ENCODE results near the gene VAMP5. TPM values are rescaled to one million over a fixed set of nuclear protein-coding genes. Genes with fewer than 3 reads are reported as not detected.

The VAMP5 gene
- total and polyA plus RNA-seq, 2 donors (not counting 1 experiment from before 2014, with no cell fraction given) = 16.9 to 28.6 TPM

- Mint-ChIP-seq H3K27ac (no peak overlapping the region), H3K9me3 (ENCODE audit: insufficient read depth) (no peaks in the 10 kb centered on the region), H3K4me3 (no peak overlapping the region), H3K4me1 (peaks cover 37% of the 10 kb centered on the region), H3K27me3 (no peaks in the 10 kb centered on the region)
- WGBS (ENCODE audit: insufficient coverage) = 40% methylated on average over 2 of the region's 4 CpGs
- no peaks in the 10 kb centered on the region for H3K9me3 ChIP-seq (ENCODE audit: control extremely low read depth in 1 of 3, control insufficient read depth in 2 of 3, insufficient read depth in 1 of 3, low read length in 2 of 3)
- H3K4me1 ChIP-seq (ENCODE audit: control insufficient read depth in 2 of 2, insufficient read depth in 2 of 2, low read length in 2 of 2) = peaks cover 22 to 34% of the 10 kb centered on the region in 2 donors
- TF ChIP-seq CTCF (IDR thresholded peaks at IDR 0.05) (no peak), EZH2 (IDR thresholded peaks at IDR 0.05; ENCODE audit: borderline replicate concordance, insufficient read depth, low read depth, low read length, poor library complexity, severe bottlenecking) (no peak)
- ATAC-seq (ENCODE audit: low read depth) = no peak
- H4K20me1 ChIP-seq (ENCODE audit: control insufficient read depth, insufficient read depth, low read length, poor library complexity, severe bottlenecking) = no peaks in the 10 kb centered on the region
- no peak for DNase-seq
- POLR2A ChIA-PET = no interaction called here
- intact Hi-C loops (cut with micrococcal nuclease) = no loop called here
- no peaks in the 10 kb centered on the region for H3K27me3 ChIP-seq (replicated peaks in 1 of 4; ENCODE audit: control extremely low read depth in 1 of 4, control insufficient read depth in 3 of 4, insufficient read depth in 4 of 4, low read length in 3 of 4)
- H3K36me3 ChIP-seq (replicated peaks in 1 of 2; ENCODE audit: control extremely low read depth in 1 of 2, control insufficient read depth in 1 of 2, extremely low read depth in 1 of 2, insufficient read depth in 2 of 2, low read length in 1 of 2) = no peaks in the 10 kb centered on the region
- peaks cover 23% of the 10 kb centered on the region for H3K79me2 ChIP-seq (ENCODE audit: control insufficient read depth, insufficient read depth, low read length)
- CTCF ChIA-PET = interaction anchor here (1.2 to 1.8 kb wide), 4 partner anchors 14 to 37 kb away, joined by 3 to 8 read pairs (median 4); partner anchors contain the start of genes GGCX and TMEM150A
- H3K4me2 ChIP-seq (replicated peaks; ENCODE audit: low read depth, low read length, poor library complexity, severe bottlenecking) = no peak overlapping the region
- H2AFZ ChIP-seq (ENCODE audit: insufficient read depth, low read depth, low read length, poor library complexity, severe bottlenecking) = no peak overlapping the region
- no peak overlapping the region for H3K9ac ChIP-seq (ENCODE audit: low read length)
- H3K4me3 ChIP-seq (ENCODE audit: control extremely low read depth in 1 of 5, extremely low read depth in 1 of 5, insufficient read depth in 1 of 5, low read depth in 2 of 5, low read length in 4 of 5) = no peak overlapping the region
- H3K27ac ChIP-seq (ENCODE audit: low read length in 2 of 2) = no peak overlapping the region
Observed at GRCh38 chr2:85588645-85589044, 4.4 kb downstream of the VAMP5 start.

- H3K27ac Mint-ChIP-seq = no peak overlapping the region
- ATAC-seq (ENCODE audit: low read depth) (no peak), DNase-seq (no peak)
- TF ChIP-seq CTCF (IDR thresholded peaks at IDR 0.05) (no peak), EZH2 (IDR thresholded peaks at IDR 0.05; ENCODE audit: borderline replicate concordance, insufficient read depth, low read depth, low read length, poor library complexity, severe bottlenecking) (no peak)
- H3K4me3 ChIP-seq (ENCODE audit: control extremely low read depth in 1 of 5, extremely low read depth in 1 of 5, insufficient read depth in 1 of 5, low read depth in 2 of 5, low read length in 4 of 5) = no peak overlapping the region
- H3K4me3 Mint-ChIP-seq = no peak overlapping the region
- H3K9me3 ChIP-seq (ENCODE audit: control extremely low read depth in 1 of 3, control insufficient read depth in 2 of 3, insufficient read depth in 1 of 3, low read length in 2 of 3) = no peaks in the 10 kb centered on the region
- H3K4me1 Mint-ChIP-seq = peaks cover 36% of the 10 kb centered on the region
- no peaks in the 10 kb centered on the region for H4K20me1 ChIP-seq (ENCODE audit: control insufficient read depth, insufficient read depth, low read length, poor library complexity, severe bottlenecking)
- H3K79me2 ChIP-seq (ENCODE audit: control insufficient read depth, insufficient read depth, low read length) = peaks cover 26% of the 10 kb centered on the region
- H3K27ac ChIP-seq (ENCODE audit: low read length in 2 of 2) = no peak overlapping the region
- intact Hi-C loops (cut with micrococcal nuclease) = no loop called here
- no peaks in the 10 kb centered on the region for H3K27me3 ChIP-seq (replicated peaks in 1 of 4; ENCODE audit: control extremely low read depth in 1 of 4, control insufficient read depth in 3 of 4, insufficient read depth in 4 of 4, low read length in 3 of 4)
- CTCF ChIA-PET = interaction anchor here (1.2 to 1.3 kb wide), 2 partner anchors 14 to 28 kb away, joined by 3 read pairs; partner anchors contain the start of genes GGCX and TMEM150A
- WGBS (ENCODE audit: insufficient coverage) = 91% methylated on average over 3 of the region's 4 CpGs
- H3K9ac ChIP-seq (ENCODE audit: low read length) = no peak overlapping the region
- no peak overlapping the region for H3K4me2 ChIP-seq (replicated peaks; ENCODE audit: low read depth, low read length, poor library complexity, severe bottlenecking)
- no peaks in the 10 kb centered on the region for H3K9me3 Mint-ChIP-seq (ENCODE audit: insufficient read depth)
- no peak overlapping the region for H2AFZ ChIP-seq (ENCODE audit: insufficient read depth, low read depth, low read length, poor library complexity, severe bottlenecking)
- POLR2A ChIA-PET = no interaction called here
- no peaks in the 10 kb centered on the region for H3K36me3 ChIP-seq (replicated peaks in 1 of 2; ENCODE audit: control extremely low read depth in 1 of 2, control insufficient read depth in 1 of 2, extremely low read depth in 1 of 2, insufficient read depth in 2 of 2, low read length in 1 of 2)
- no peaks in the 10 kb centered on the region for H3K27me3 Mint-ChIP-seq
- H3K4me1 ChIP-seq (ENCODE audit: control insufficient read depth in 2 of 2, insufficient read depth in 2 of 2, low read length in 2 of 2) = peaks cover 20 to 30% of the 10 kb centered on the region in 2 donors
Observed at GRCh38 chr2:85589181-85589580, 5.0 kb downstream of the VAMP5 start.

Measured in B cell (primary cell).